H1 (cell line): ENCODE results near the gene IQCH. TPM values are rescaled to one million over a fixed set of nuclear protein-coding genes. Genes with fewer than 3 reads are reported as not detected.

ENCODE experiments used
- CTCF ChIA-PET: fragments of 300-600 bp; sonication (Branson Sonifier 250); formaldehyde crosslinking; loops from one replicate; lab custom pipeline; 2021; ENCODE audit not compliant: partially characterized antibody; lab: Charles Lee
- POLR2A ChIA-PET: fragments of 300-600 bp; sonication (Branson Sonifier 250); formaldehyde crosslinking; loops from one replicate; lab custom pipeline; 2021; ENCODE audit warnings: inconsistent platforms; ENCODE audit not compliant: partially characterized antibody; lab: Charles Lee
- DNase-seq, 2 experiments: peaks; one replicate each; pipeline versions ENCODE4 v3.0.0 to v3.0.0-alpha.2; 2010 to 2022; ENCODE audit warnings: low spot score in 2 of 2, low read depth in 1 of 2, mixed read lengths in 1 of 2
- FAIRE-seq: peaks from 2 replicates; lab custom pipeline; 2011; peaks lifted over from hg19 to GRCh38; lab: Jason Lieb, UNC
- H2AFZ ChIP-seq: 2 replicates; pipeline ENCODE4 v1.8.1; 2012; ENCODE audit warnings: low read length, inconsistent platforms
- H2AK5ac ChIP-seq: 2 replicates; pipeline ENCODE4 v1.6.1; 2013; ENCODE audit warnings: low read depth, low read length
- H2BK120ac ChIP-seq: replicated peaks from 2 replicates; pipeline ENCODE3; 2013; ENCODE audit warnings: low read depth, low read length, inconsistent platforms
- H2BK12ac ChIP-seq: 2 replicates; pipeline ENCODE4 v1.6.1; 2013; ENCODE audit warnings: low read depth, low read length
- H2BK15ac ChIP-seq: 2 replicates; pipeline ENCODE4 v1.6.1; 2013; ENCODE audit warnings: low read length
- H2BK20ac ChIP-seq: 2 replicates; pipeline ENCODE4 v1.6.1; 2013; ENCODE audit warnings: low read length
- H2BK5ac ChIP-seq: 2 replicates; pipeline ENCODE4 v1.6.1; 2013; ENCODE audit warnings: low read depth, low read length
- H3K14ac ChIP-seq: 2 replicates; pipeline ENCODE4 v1.6.1; 2013; ENCODE audit warnings: inconsistent platforms; ENCODE audit not compliant: insufficient read length
- H3K18ac ChIP-seq: 2 replicates; pipeline ENCODE4 v1.6.1; 2013; ENCODE audit warnings: low read length; ENCODE audit errors: extremely low read depth
- H3K23ac ChIP-seq: 2 replicates; pipeline ENCODE4 v1.6.1; 2013; ENCODE audit warnings: inconsistent platforms; ENCODE audit not compliant: insufficient read length
- H3K23me2 ChIP-seq: 2 replicates; pipeline ENCODE4 v1.6.1; 2013; ENCODE audit warnings: low read depth, low read length
- H3K27ac ChIP-seq: 2 replicates; pipeline ENCODE4 v1.6.1; 2011; ENCODE audit warnings: low read depth, low read length, inconsistent platforms
- H3K27me3 ChIP-seq, 4 experiments: replicated peaks in 1 of 4; 1 replicate in 1 of 4; 2 replicates in 3 of 4; pipeline versions ENCODE4 v1.6.1 to v1.8.1; 2011 to 2013; ENCODE audit warnings: low read length in 3 of 4, mild to moderate bottlenecking in 3 of 4, inconsistent platforms in 2 of 4, mixed read lengths in 2 of 4, moderate library complexity in 1 of 4; ENCODE audit not compliant: control insufficient read depth in 3 of 4, insufficient read depth in 3 of 4; ENCODE audit errors: extremely low read depth in 1 of 4
- H3K36me3 ChIP-seq, 4 experiments: 2 replicates each; pipeline versions ENCODE4 v1.6.1 to v1.8.1; 2011 to 2013; ENCODE audit warnings: mild to moderate bottlenecking in 4 of 4, low read length in 3 of 4, moderate library complexity in 2 of 4, control low read depth in 1 of 4, inconsistent platforms in 1 of 4; ENCODE audit not compliant: insufficient read depth in 4 of 4, control insufficient read depth in 2 of 4
- H3K4ac ChIP-seq: replicated peaks from 2 replicates; pipeline ENCODE3; 2013; ENCODE audit warnings: low read length, low read depth, mixed read lengths, inconsistent platforms; ENCODE audit not compliant: insufficient read length
- H3K4me1 ChIP-seq, 4 experiments: replicated peaks in 1 of 4; 1 replicate in 1 of 4; 2 replicates in 3 of 4; pipeline versions ENCODE4 v1.6.1 to v1.8.1; 2011 to 2013; ENCODE audit warnings: low read length in 3 of 4, inconsistent platforms in 2 of 4, mixed read lengths in 1 of 4; ENCODE audit not compliant: insufficient read depth in 4 of 4, control insufficient read depth in 3 of 4
- H3K4me2 ChIP-seq, 2 experiments: 2 replicates each; pipeline versions ENCODE4 v1.6.1 to v1.8.1; 2011 to 2013; ENCODE audit warnings: low read depth in 2 of 2, low read length in 2 of 2, control low read depth in 1 of 2, inconsistent platforms in 1 of 2, mild to moderate bottlenecking in 1 of 2; ENCODE audit not compliant: insufficient read depth in 1 of 2
- H3K4me3 ChIP-seq, 4 experiments: fragments of 200-600, 300-600 bp in 1 of 4; sonication (generic), shearing (Covaris generic), sonication (Bioruptor Twin) in 1 of 4; 2 replicates each; pipeline versions ENCODE4 v1.5.1 to v1.8.1; 2011 to 2016; ENCODE audit warnings: low read length in 4 of 4, low read depth in 3 of 4, control low read depth in 2 of 4, inconsistent platforms in 2 of 4, mild to moderate bottlenecking in 2 of 4, mixed read lengths in 1 of 4, moderate library complexity in 1 of 4; ENCODE audit not compliant: insufficient read depth in 2 of 4; ENCODE audit errors: extremely low read depth in 1 of 4
- H3K56ac ChIP-seq: replicated peaks from 2 replicates; pipeline ENCODE3; 2013; ENCODE audit warnings: low read depth, mild to moderate bottlenecking, mixed read lengths, low read length, inconsistent platforms; ENCODE audit not compliant: insufficient read length
- H3K79me1 ChIP-seq: 2 replicates; pipeline ENCODE4 v1.6.1; 2013; ENCODE audit warnings: low read depth, low read length, control low read depth
- H3K79me2 ChIP-seq, 2 experiments: 2 replicates each; pipeline versions ENCODE4 v1.6.1 to v1.8.1; 2012 to 2013; ENCODE audit warnings: low read length in 2 of 2, mild to moderate bottlenecking in 2 of 2, inconsistent platforms in 1 of 2; ENCODE audit not compliant: insufficient read depth in 2 of 2, control insufficient read depth in 1 of 2
- H3K9ac ChIP-seq, 4 experiments: replicated peaks in 1 of 4; 1 replicate in 1 of 4; 2 replicates in 3 of 4; pipeline versions ENCODE4 v1.6.1 to v1.8.1; 2011 to 2013; ENCODE audit warnings: low read depth in 3 of 4, low read length in 3 of 4, control low read depth in 2 of 4, mild to moderate bottlenecking in 2 of 4, moderate library complexity in 2 of 4, inconsistent platforms in 1 of 4; ENCODE audit errors: extremely low read depth in 1 of 4
- H3K9me3 ChIP-seq, 2 experiments: 2 replicates each; pipeline versions ENCODE4 v1.6.1 to v1.8.1; 2012 to 2013; ENCODE audit warnings: mild to moderate bottlenecking in 2 of 2, moderate library complexity in 2 of 2, control low read depth in 1 of 2, inconsistent platforms in 1 of 2, low read depth in 1 of 2, low read length in 1 of 2, mixed read lengths in 1 of 2; ENCODE audit not compliant: insufficient read depth in 2 of 2
- H4K20me1 ChIP-seq, 2 experiments: replicated peaks in 1 of 2; 2 replicates each; pipeline versions ENCODE3 to v1.8.1; 2011 to 2013; ENCODE audit warnings: inconsistent platforms in 2 of 2, low read length in 2 of 2, mild to moderate bottlenecking in 1 of 2; ENCODE audit not compliant: insufficient read depth in 2 of 2, control insufficient read depth in 1 of 2
- H4K5ac ChIP-seq: 2 replicates; pipeline ENCODE4 v1.6.1; 2013; ENCODE audit warnings: low read length, low read depth, mixed read lengths, inconsistent platforms; ENCODE audit not compliant: insufficient read length
- H4K8ac ChIP-seq: 2 replicates; pipeline ENCODE4 v1.8.0; 2013; ENCODE audit warnings: mild to moderate bottlenecking, moderate library complexity, low read length, inconsistent platforms; ENCODE audit not compliant: insufficient read depth; ENCODE audit errors: extremely low read depth
- H4K91ac ChIP-seq: replicated peaks from 2 replicates; pipeline ENCODE3; 2013; ENCODE audit warnings: low read length, mixed read lengths, inconsistent platforms; ENCODE audit not compliant: insufficient read length
- ATF3 ChIP-seq: IDR thresholded peaks from 2 replicates; pipeline ENCODE4 v1.6.1; 2011; ENCODE audit warnings: low read depth, mild to moderate bottlenecking, low read length; ENCODE audit not compliant: insufficient read depth
- CBX5 ChIP-seq: fragments of 300-800, 300-1000 bp; sonication (generic); IDR thresholded peaks from 2 replicates; pipeline ENCODE4 v1.7.1; 2016; ENCODE audit warnings: antibody characterized with exemption, low read length, low read depth
- GTF2F1 ChIP-seq: IDR thresholded peaks from 2 replicates; pipeline ENCODE4 v1.6.1; 2012; ENCODE audit warnings: low read depth, low read length, improper control_type of control experiment, borderline replicate concordance
- RFX5 ChIP-seq: IDR thresholded peaks from 2 replicates; pipeline ENCODE4 v1.6.1; 2011; ENCODE audit warnings: low read depth, low read length, improper control_type of control experiment, borderline replicate concordance
- WGBS, 2 experiments: shearing (Covaris generic) in 1 of 2; methylation state at CpG; one replicate each; pipeline versions ENCODE4 v1.1.6 to v1.1.7; 2013 to 2015; ENCODE audit warnings: low lambda C conversion rate in 2 of 2, mixed read lengths in 2 of 2, inconsistent platforms in 1 of 2, low coverage in 1 of 2, missing lambda C conversion rate in 1 of 2; ENCODE audit not compliant: insufficient replicate concordance in 2 of 2, insufficient coverage in 1 of 2, insufficient read length in 1 of 2; ENCODE audit errors: extremely low coverage in 1 of 2, missing lambda C conversion rate in 1 of 2; 5-methylcytosine and 5-hydroxymethylcytosine counted together
- polyA plus RNA-seq, 7 experiments: library from polyadenylated mRNA; depleted of rRNA in 3 of 7; stranded (reverse) in 5 of 7; unstranded in 2 of 7; fragments of >200 nt in 5 of 7; fragments of 200-250 nt in 2 of 7; gene quantifications; 1 replicate in 5 of 7; 2 replicates in 1 of 7; 4 replicates in 1 of 7; pipeline versions ENCODE4 v1.2.1 to v1.2.3, GENCODE V29; 2011 to 2013; ENCODE audit warnings: missing spikeins in 2 of 7, mixed read lengths in 2 of 7
- total RNA-seq: library from RNA; stranded (reverse); fragmentation: NEBNext Ultra II Directional; extraction: Animal tissue kit (Norgen Biotek cat#: 25700); gene quantifications from 2 replicates; pipeline ENCODE4 v1.2.1, GENCODE V29; 2021
- TF ChIP-seq, protein P1 (sequence below): IDR thresholded peaks from 2 replicates; pipeline ENCODE4 v1.6.1; 2012; ENCODE audit warnings: low read length, inconsistent platforms

Gene IQCH
- total and polyA plus RNA-seq, 2 of the 8 experiments (the other 6 are each of a cell fraction or from before 2014, with no cell fraction given): 0.60 to 1.9 TPM

DNA sequence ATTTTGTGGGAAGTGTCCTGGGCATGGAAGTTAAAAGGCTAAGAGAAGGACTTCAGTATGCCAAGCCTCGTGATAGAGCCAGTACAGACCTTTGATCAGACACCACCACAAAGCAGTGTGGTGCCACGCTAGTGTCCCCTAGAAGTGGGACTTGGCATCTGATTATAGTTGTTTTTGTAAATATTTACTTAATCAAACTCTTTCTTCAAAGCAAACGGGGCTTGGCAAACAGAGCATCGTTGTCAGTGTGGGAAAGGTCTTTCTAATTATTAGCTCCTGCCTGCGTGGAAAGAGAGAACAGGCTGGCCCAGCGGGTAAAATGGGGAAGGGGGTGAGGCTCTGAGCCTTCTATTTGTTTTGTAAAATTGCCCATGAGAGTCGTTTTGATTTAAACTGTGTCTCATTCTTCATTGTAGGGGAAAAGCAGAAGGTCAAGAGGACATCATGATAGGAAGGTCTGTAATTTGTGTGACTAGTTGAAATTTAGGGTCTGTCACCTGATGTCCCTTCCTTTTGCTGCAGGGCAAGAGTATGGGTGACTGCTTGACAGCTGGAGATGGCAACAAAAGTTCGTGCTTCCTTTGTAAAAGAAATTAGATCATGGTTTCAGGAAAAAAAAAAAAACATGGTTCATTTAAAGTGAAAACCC is 105.0 kb downstream of the IQCH start:
- H4K20me1 ChIP-seq: no peaks in the 10 kb centered on the region
- H4K91ac ChIP-seq: no peak overlapping the region
- no peak overlapping the region for H3K9ac ChIP-seq
- H2BK12ac ChIP-seq: no peak overlapping the region
- no peak overlapping the region for H3K56ac ChIP-seq
- peaks cover 0 to 3% (median 1%) of the 10 kb centered on the region in 4 experiments; a peak in 2 of 7 replicates for H3K4me1 ChIP-seq
- no peak overlapping the region for H3K27ac ChIP-seq
- DNase-seq (no peak), FAIRE-seq (no peak)
- H3K27me3 ChIP-seq: no peaks in the 10 kb centered on the region
- no peak overlapping the region for H2AFZ ChIP-seq
- no peak overlapping the region for H2BK20ac ChIP-seq
- no peak overlapping the region for H2BK15ac ChIP-seq
- CTCF ChIA-PET: interaction anchor here (0.6 to 1.3 kb wide), 3 partner anchors 11 to 413 kb away, joined by 3 to 4 read pairs (median 4); no protein-coding TSS in a partner anchor
- no peaks in the 10 kb centered on the region for H3K9me3 ChIP-seq
- no peaks in the 10 kb centered on the region for H3K79me2 ChIP-seq
- H4K8ac ChIP-seq: no peak overlapping the region
- H3K36me3 ChIP-seq: no peaks in the 10 kb centered on the region
- no peaks in the 10 kb centered on the region for H3K79me1 ChIP-seq
- no peaks in the 10 kb centered on the region for H3K23me2 ChIP-seq
- POLR2A ChIA-PET: no interaction called here
- no peak overlapping the region for H3K4me2 ChIP-seq
- H3K23ac ChIP-seq: no peak overlapping the region
- no peak overlapping the region for H3K4me3 ChIP-seq
- H3K4ac ChIP-seq: no peak overlapping the region
- H2BK5ac ChIP-seq: no peak overlapping the region
- no peak overlapping the region for H3K14ac ChIP-seq
- H3K18ac ChIP-seq: no peak overlapping the region
- no peak overlapping the region for H2AK5ac ChIP-seq
- no peak overlapping the region for H4K5ac ChIP-seq
- no peak overlapping the region for H2BK120ac ChIP-seq
- 71% methylated on average over 8 of the region's 8 CpGs; no CpG with 5 or more reads in 1 of the 2 experiments for WGBS, 2 experiments
- TF ChIP-seq, protein P1, sequence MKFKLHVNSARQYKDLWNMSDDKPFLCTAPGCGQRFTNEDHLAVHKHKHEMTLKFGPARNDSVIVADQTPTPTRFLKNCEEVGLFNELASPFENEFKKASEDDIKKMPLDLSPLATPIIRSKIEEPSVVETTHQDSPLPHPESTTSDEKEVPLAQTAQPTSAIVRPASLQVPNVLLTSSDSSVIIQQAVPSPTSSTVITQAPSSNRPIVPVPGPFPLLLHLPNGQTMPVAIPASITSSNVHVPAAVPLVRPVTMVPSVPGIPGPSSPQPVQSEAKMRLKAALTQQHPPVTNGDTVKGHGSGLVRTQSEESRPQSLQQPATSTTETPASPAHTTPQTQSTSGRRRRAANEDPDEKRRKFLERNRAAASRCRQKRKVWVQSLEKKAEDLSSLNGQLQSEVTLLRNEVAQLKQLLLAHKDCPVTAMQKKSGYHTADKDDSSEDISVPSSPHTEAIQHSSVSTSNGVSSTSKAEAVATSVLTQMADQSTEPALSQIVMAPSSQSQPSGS: no peak
- no peak for TF ChIP-seq GTF2F1
- TF ChIP-seq RFX5: no peak
- TF ChIP-seq ATF3: no peak
- TF ChIP-seq CBX5: no peak
